ENCODE measurements around the gene DEPDC5. TPM values are rescaled to one million over a fixed set of nuclear protein-coding genes. Genes with fewer than 3 reads are reported as not detected.
A peak's percentile ranks its signal among the peaks of the same experiment; 100 is the strongest.

Gene DEPDC5
- total RNA-seq, 1 experiment from 2014 or later: 7.9 TPM

DNA sequence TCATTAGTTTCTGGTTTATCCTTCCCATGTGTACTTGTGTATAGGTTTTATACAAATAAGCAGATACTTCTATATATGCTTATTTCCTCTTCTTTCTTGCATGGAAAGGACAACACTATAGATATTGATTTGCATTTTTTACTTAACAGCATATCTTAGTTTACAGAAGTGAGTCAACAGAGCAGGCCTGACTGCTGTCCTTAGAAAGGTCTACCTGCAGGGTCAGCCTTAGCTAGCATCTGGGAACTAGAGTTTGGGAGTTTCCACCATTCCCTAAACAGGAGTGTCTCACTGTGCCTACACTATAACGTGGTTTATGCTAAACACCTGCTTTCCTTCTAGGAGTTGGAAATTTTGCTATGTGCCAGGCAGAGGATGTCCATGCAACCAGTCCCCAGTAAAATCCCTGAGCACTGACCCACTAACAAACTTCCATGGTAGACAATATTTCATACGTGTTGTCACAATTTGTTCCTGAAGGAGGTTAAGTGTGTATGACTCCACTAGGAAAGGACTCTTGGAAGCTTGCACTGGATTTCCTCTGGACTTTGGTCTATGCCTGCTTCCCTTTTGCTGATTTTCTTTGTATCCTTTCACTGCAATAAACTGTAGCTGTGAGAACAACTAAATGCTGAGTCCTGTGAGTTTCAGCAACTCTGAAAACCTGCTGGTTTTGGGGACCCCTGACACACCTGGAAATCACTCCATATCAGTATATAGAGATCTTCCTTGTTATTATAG lies 21.6 kb upstream of the DEPDC5 start:
- BruUV-seq (replicated peaks): no TSS peak
- no peaks in the 10 kb centered on the region for H4K20me1 ChIP-seq (ENCODE audit: low read length)
- CTCF ChIA-PET: no interaction called here

DNA sequence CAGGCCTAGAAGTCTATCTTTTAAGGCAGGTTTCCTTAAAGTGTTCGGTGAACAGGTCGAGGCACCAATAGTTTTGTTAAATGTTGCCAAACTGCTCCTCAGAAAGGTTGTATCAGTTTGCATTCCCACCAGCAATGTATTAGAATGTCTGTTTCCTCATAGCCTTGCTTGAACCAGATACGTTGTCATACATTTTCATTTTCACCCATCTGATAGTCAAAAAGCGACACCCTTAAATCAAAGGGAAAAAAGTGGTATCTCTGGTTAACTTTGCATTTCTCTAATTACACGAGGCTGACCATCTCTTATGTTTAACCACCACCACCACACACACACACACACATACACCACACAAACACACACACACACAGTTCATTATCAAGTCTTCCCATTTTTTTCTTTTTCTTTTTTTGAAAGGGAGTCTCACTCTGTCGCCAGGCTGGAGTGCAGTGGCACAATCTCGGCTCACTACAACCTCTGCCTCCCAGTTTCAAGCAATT lies 20.2 kb upstream of the DEPDC5 start:
- H3K4me2 ChIP-seq (ENCODE audit: low read length): no peak overlapping the region

More for the DNA sequence above, 21.6 kb upstream of the DEPDC5 start:
- Histone ChIP-seq H3K4me3 (ENCODE audit: low read length) (no peak overlapping the region), H3K4me2 (ENCODE audit: low read length) (no peak overlapping the region), H3F3A (ENCODE audit: low read length, unreplicated experiment) (no peaks in the 10 kb centered on the region), H3K36me3 (ENCODE audit: low read depth, low read length) (no peaks in the 10 kb centered on the region; the same call in 1 of the 2 replicates), H3K27ac (ENCODE audit: low read length) (no peak overlapping the region), H3K9me2 (replicated peaks; ENCODE audit: low read length) (no peaks in the 10 kb centered on the region), H3K79me2 (ENCODE audit: low read length) (peaks cover 55% of the 10 kb centered on the region), H3K9ac (ENCODE audit: low read length) (no peak overlapping the region), H3K27me3 (ENCODE audit: low read length) (no peaks in the 10 kb centered on the region), H3K4me1 (ENCODE audit: insufficient read depth, low read length) (peaks cover 24% of the 10 kb centered on the region), H2AFZ (ENCODE audit: low read length) (no peak overlapping the region), H3K9me3 (ENCODE audit: low read length) (no peaks in the 10 kb centered on the region)
- intact Hi-C loops (cut with micrococcal nuclease): no loop called here
- TF ChIP-seq, protein P1, sequence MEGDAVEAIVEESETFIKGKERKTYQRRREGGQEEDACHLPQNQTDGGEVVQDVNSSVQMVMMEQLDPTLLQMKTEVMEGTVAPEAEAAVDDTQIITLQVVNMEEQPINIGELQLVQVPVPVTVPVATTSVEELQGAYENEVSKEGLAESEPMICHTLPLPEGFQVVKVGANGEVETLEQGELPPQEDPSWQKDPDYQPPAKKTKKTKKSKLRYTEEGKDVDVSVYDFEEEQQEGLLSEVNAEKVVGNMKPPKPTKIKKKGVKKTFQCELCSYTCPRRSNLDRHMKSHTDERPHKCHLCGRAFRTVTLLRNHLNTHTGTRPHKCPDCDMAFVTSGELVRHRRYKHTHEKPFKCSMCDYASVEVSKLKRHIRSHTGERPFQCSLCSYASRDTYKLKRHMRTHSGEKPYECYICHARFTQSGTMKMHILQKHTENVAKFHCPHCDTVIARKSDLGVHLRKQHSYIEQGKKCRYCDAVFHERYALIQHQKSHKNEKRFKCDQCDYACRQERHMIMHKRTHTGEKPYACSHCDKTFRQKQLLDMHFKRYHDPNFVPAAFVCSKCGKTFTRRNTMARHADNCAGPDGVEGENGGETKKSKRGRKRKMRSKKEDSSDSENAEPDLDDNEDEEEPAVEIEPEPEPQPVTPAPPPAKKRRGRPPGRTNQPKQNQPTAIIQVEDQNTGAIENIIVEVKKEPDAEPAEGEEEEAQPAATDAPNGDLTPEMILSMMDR (conservative IDR thresholded peaks at IDR 0.05; ENCODE audit: low read depth, low read length): no peak
- no peak for TF ChIP-seq EZH2phosphoT487 (IDR thresholded peaks at IDR 0.05; ENCODE audit: borderline replicate concordance, low read length)
- TF ChIP-seq EZH2 (IDR thresholded peaks at IDR 0.05; ENCODE audit: low read length, unreplicated experiment): no peak
- DNase-seq (no peak), ATAC-seq (peak; percentile 55)
- POLR2A ChIA-PET (ENCODE audit: unreplicated experiment): no interaction called here

More for the DNA sequence above, 20.2 kb upstream of the DEPDC5 start:
- H3F3A ChIP-seq (ENCODE audit: low read length, unreplicated experiment): no peaks in the 10 kb centered on the region
- DNase-seq: no peak
- H3K79me2 ChIP-seq (ENCODE audit: low read length): peaks cover 56% of the 10 kb centered on the region
- no peaks in the 10 kb centered on the region for H3K9me2 ChIP-seq (replicated peaks; ENCODE audit: low read length)
- H4K20me1 ChIP-seq (ENCODE audit: low read length): no peaks in the 10 kb centered on the region
- ChIA-PET POLR2A (ENCODE audit: unreplicated experiment) (interaction anchor here (0.7 kb wide), 1 partner anchor 26 kb away, joined by 3 read pairs; no protein-coding TSS in a partner anchor), CTCF (no interaction called here)
- TF ChIP-seq EZH2phosphoT487 (IDR thresholded peaks at IDR 0.05; ENCODE audit: borderline replicate concordance, low read length) (no peak), EZH2 (IDR thresholded peaks at IDR 0.05; ENCODE audit: low read length, unreplicated experiment) (no peak)
- TF ChIP-seq, protein P1 (conservative IDR thresholded peaks at IDR 0.05; ENCODE audit: low read depth, low read length): no peak
- ATAC-seq: no peak
- intact Hi-C loops (cut with micrococcal nuclease): no loop called here
- peaks cover 2% of the 10 kb centered on the region for H3K36me3 ChIP-seq (ENCODE audit: low read depth, low read length)
- no peak overlapping the region for H2AFZ ChIP-seq (ENCODE audit: low read length)
- H3K9ac ChIP-seq (ENCODE audit: low read length): no peak overlapping the region
- BruUV-seq (replicated peaks): no TSS peak
- H3K4me1 ChIP-seq (ENCODE audit: insufficient read depth, low read length): peaks cover 24% of the 10 kb centered on the region
- H3K4me3 ChIP-seq (ENCODE audit: low read length): no peak overlapping the region
- H3K9me3 ChIP-seq (ENCODE audit: low read length): no peaks in the 10 kb centered on the region
- H3K27ac ChIP-seq (ENCODE audit: low read length): no peak overlapping the region
- H3K27me3 ChIP-seq (ENCODE audit: low read length): no peaks in the 10 kb centered on the region
